ENCODE results near the gene EGFR.

- TF ChIP-seq CTCF (IDR thresholded peaks at IDR 0.05; ENCODE audit: insufficient read depth, low read length, poor library complexity, severe bottlenecking): no peak
- no peak for TF ChIP-seq EZH2phosphoT487 (conservative IDR thresholded peaks at IDR 0.05; ENCODE audit: low read length)
Measured at GRCh38 chr7:55105952-55106351, 87.1 kb downstream of the EGFR start.
